Skin epidermis (tissue), 12 donors: Measurements from ENCODE around the gene TMEM87A.
"Not testable (repeated sequence)": the region's sequence is repeated elsewhere in the genome, so short reads cannot be mapped to it uniquely, and the experiment has no call there.

ENCODE experiments used
- H3K27ac ChIP-seq, 21 experiments: fragments of 200-600 bp; sonication (generic) in 11 of 21; one replicate each; pipeline ENCODE4 v1.5.0; 2020; ENCODE audit warnings: mild to moderate bottlenecking in 3 of 21, inconsistent platforms in 2 of 21, moderate library complexity in 2 of 21
- H3K4me3 ChIP-seq, 7 experiments: fragments of 200-600 bp; sonication (generic) in 2 of 7; one replicate each; pipeline ENCODE4 v1.5.0; 2020; ENCODE audit warnings: inconsistent platforms in 2 of 7, mild to moderate bottlenecking in 2 of 7, moderate library complexity in 1 of 7

TMEM87A gene

GRCh38 chr15:42273900-42274701 is 868 bp upstream of the TMEM87A start:
- Histone ChIP-seq H3K27ac (peak overlapping the region; percentile 82 to 98 (median 97)), H3K4me3 (peak overlapping the region; percentile 56 to 75 (median 62))

GRCh38 chr15:42270996-42271395 is 2.2 kb downstream of the TMEM87A start:
- Histone ChIP-seq H3K27ac (peak overlapping the region in 2 of 21 experiments; percentile 41 to 71), H3K4me3 (no peak overlapping the region)

DNA sequence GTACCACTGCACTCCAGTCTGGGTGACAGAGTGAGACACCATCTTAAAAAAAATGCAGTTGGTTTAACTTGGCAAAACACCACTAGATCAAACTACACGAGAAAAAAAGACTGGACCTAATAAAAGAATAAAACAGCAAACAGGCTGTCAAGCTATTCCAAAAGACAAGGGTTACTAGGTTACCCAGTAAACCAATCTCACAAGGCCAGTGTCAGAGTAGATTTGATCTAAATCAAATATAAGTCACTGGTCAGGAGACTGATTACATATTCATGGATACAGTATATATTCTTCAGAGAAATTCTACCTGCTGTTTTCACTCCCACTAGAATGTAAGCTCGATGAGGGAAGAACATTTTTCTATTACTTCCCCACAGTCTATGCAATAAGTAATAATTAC is 2.7 kb downstream of the TMEM87A start:
- Histone ChIP-seq H3K4me3 (no peak overlapping the region), H3K27ac (peak overlapping the region in 2 of 21 experiments; percentile 8 to 41)

DNA sequence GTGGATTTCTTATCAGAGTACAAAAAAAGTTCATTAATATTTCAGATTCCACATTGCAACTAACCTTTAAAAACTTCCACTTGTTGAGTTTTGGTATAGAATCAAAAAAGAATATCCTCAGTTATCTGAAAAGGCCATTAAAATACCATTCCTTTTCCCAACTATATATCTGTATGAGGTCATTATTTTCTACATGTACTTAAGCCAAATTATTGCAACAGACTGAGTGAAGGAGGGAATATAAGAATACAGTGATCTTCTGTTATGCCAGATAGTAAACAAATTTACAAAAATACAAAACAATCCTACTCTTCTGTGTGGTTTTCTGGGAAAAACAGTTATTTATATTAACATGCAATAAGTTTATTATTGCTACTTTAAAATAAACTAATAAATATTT is 5.9 kb downstream of the TMEM87A start:
- no peak overlapping the region for H3K27ac ChIP-seq
- no peak overlapping the region for H3K4me3 ChIP-seq

- no peak overlapping the region for H3K4me3 ChIP-seq
- no peak overlapping the region for H3K27ac ChIP-seq
Measured at GRCh38 chr15:42264795-42265194, 8.4 kb downstream of the TMEM87A start.

DNA sequence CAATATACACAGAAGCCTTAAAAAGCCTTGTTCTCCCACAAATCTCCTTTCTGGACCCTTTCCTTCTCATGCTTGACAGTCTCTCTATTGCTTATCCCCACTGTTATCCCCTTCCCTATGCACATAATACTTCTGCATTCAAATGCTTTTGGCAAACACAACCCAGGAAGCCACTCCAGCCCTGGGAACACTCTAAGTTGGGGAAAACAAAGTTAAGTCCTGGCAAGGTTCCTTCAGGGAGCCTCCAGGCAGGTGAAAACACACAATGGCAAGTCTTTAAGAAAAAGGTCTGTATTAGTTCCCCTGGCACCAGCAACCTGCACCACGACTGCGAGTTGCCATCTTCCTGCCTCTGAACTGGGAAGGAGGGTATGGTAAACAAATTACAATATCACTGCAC is 19.9 kb downstream of the TMEM87A start:
- H3K4me3 ChIP-seq, result no peak overlapping the region
- H3K27ac ChIP-seq, result no peak overlapping the region

- no peak overlapping the region for H3K4me3 ChIP-seq
Measured at GRCh38 chr15:42240823-42241222, 32.4 kb downstream of the TMEM87A start.

DNA sequence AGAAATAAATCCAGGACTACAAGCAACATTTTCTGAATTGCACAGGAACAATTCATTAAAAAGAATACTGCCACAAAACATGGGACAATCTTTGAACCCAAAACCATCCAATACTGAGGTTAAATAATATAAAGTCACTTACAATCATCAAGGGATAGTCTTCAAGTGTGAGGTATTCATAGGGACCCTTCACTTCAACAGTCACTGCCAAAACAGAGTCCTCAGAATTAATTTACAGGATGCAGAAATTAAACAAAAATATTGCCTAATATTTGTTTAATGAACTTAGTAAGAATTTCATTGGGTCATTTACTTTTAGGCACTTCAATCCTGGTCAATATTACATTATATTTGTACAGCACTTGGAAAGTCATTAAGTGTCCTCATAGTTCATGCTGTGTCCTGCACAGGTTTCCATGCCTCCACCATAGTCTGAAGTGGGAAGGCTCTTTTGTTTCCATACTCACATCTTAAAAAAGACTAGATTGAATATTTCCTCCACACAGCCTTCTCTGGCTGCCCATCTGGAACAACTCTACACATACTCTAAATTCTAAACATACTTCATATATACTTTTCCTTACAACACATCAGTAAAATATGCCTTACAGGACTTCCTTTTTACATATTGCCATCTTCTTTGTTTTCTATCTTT is 33.6 kb downstream of the TMEM87A start:
- H3K27ac ChIP-seq, result no peak overlapping the region

More at GRCh38 chr15:42240823-42241222, 32.4 kb downstream of the TMEM87A start:
- no peak overlapping the region for H3K27ac ChIP-seq

GRCh38 chr15:42233107-42233506 is 40.1 kb downstream of the TMEM87A start:
- Histone ChIP-seq H3K27ac (no peak overlapping the region), H3K4me3 (no peak overlapping the region)

More for the DNA sequence above, 33.6 kb downstream of the TMEM87A start:
- H3K4me3 ChIP-seq, result no peak overlapping the region

DNA sequence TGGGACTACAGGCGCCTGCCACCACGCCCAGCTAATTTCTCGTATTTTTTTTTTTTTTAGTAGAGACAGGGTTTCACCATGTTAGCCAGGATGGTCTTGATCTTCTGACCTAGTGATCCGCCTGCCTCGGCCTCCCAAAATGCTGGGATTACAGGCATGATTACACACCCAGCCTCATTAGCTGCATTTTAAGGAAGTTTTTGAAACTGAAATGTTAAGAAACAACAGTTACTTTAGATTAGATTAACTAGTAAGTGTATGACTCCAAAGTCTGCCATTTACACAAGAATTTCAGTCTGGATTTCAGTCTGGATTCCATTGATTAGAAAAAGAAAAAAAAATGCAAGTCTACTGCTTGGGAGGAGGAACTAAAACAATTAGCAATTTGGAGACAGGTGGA is 40.6 kb downstream of the TMEM87A start:
- H3K4me3 ChIP-seq, result no peak overlapping the region
- H3K27ac ChIP-seq, result no peak overlapping the region

- Histone ChIP-seq H3K27ac (no peak overlapping the region), H3K4me3 (no peak overlapping the region)
Measured at GRCh38 chr15:42231088-42231487, 42.1 kb downstream of the TMEM87A start.

DNA sequence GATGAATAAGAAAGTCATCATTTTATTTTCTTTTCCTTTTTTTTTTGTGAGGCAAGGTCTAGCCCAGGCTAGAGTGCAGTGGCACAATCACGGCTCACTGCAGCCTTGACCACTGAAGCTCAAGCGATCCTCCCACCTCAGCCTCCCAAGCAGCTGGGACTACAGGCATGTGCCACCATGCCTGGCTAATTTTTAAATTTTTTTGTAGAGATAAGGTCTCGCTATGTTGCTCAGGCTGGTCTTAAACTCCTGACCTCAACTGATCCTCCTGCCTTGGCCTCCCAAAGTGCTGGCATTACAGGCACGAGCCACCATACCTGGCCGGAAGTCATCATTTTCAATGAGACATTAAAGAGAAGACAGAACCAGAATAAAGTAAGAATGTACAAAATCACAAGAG is 44.3 kb downstream of the TMEM87A start:
- not testable (repeated sequence) for H3K4me3 ChIP-seq, H3K27ac ChIP-seq

DNA sequence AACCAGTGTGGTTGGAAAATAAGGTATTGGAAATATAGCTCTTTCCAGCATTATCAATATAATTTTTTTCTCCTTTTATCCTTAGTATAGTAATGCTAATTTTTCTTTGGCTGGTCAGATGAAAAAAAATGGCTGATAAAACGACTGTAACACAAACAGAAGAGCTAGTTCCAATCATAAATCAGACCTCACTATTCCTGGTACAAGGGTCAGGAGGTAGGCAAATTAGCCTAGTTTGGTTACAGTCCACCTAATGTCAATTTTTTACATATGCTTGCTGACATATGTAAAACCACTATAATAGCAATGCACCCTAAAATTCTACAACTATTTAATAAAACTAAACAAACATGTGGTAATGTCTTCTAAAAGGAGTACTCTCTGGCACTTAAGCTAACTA is 45.2 kb downstream of the TMEM87A start:
- Histone ChIP-seq H3K4me3 (no peak overlapping the region), H3K27ac (peak overlapping the region in 1 of 21 experiments; percentile 3)

DNA sequence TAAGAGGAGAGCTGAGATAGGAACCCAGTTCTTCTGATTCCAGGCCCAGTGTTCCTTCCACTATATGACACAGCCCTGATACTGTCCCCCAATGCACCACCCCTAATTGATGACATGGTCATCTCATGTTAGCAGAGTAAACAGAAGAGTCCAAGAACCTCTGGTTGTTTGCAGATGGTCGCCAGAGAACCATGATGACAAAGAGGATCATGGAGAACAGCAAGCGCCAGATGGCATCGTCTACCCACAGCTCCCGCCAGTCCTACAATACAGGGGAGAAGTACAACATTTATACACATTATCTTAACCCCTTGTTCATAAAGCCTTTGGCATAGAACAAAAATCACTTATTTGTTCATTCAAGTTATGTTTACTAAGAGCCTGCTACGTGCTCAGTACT is 46.6 kb downstream of the TMEM87A start:
- no peak overlapping the region for H3K4me3 ChIP-seq
- no peak overlapping the region for H3K27ac ChIP-seq

- Histone ChIP-seq H3K4me3 (no peak overlapping the region), H3K27ac (no peak overlapping the region)
Measured at GRCh38 chr15:42220216-42220615, 53.0 kb downstream of the TMEM87A start.

GRCh38 chr15:42218953-42219592 is 54.2 kb downstream of the TMEM87A start:
- H3K27ac ChIP-seq, result no peak overlapping the region

GRCh38 chr15:42217568-42217967 is 55.7 kb downstream of the TMEM87A start:
- no peak overlapping the region for H3K4me3 ChIP-seq
- no peak overlapping the region for H3K27ac ChIP-seq

More at GRCh38 chr15:42218953-42219592, 54.2 kb downstream of the TMEM87A start:
- H3K4me3 ChIP-seq, result no peak overlapping the region

GRCh38 chr15:42215913-42216829 is 57.1 kb downstream of the TMEM87A start:
- Histone ChIP-seq H3K27ac (no peak overlapping the region), H3K4me3 (no peak overlapping the region)

GRCh38 chr15:42214600-42214999 is 58.6 kb downstream of the TMEM87A start:
- Histone ChIP-seq H3K4me3 (no peak overlapping the region), H3K27ac (no peak overlapping the region)

GRCh38 chr15:42213511-42213910 is 59.7 kb downstream of the TMEM87A start:
- Histone ChIP-seq H3K27ac (no peak overlapping the region), H3K4me3 (no peak overlapping the region)
